Stimulated activated CD8-positive, alpha-beta memory T cell treated with anti-CD3 and anti-CD28 coated beads, Interleukin-4, amount 100 ng/mL, for 1 hour (primary cell): ENCODE results near the gene NEUROG1.
"Not testable (repeated sequence)": the region's sequence is repeated elsewhere in the genome, so short reads cannot be mapped to it uniquely, and the experiment has no call there.

ENCODE experiments used
- DNase-seq, 2 donors: peaks; one replicate each; pipeline ENCODE4 v3.0.0-alpha.2; 2020; ENCODE audit warnings: low read depth in 2 of 2, low spot score in 1 of 2

The NEUROG1 gene

DNA sequence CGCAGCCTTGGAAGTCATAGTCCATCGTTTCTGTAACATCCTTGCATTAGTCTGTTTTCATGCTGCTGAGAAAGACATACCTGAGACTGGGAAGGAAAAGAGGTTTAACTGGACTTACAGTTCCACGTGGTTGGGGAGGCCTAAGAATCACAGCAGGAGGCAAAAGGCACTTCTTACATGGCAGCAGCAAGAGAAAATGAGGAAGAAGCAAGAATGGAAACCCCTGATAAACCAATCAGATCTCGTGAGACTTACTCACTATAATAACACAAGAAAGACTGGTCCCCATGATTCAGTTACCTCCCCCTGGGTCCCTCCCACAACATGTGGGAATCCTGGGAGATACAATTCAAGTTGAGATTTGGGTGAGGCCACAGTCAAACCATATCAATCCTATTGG, 40.2 kb downstream of the NEUROG1 start:
- not testable (repeated sequence) for DNase-seq

DNA sequence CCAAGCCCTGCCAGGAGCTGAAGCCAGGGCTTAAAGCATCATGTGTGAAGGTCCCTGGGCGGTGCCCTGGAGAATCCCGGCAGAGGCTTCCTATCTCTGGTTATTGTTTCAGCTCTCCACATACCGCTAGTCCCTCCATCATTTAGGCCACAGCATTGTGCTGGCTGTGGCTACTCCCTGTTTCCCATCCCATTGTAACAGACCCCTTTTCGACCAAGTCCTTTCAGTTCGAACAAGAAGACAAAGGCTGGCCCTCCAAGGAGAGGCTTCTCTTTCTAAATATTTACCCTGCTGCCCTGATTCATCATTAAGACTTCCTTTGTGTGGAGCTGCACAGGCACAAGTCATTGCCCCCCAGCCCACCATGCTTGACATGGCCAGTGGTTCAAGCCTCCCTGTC, 41.6 kb downstream of the NEUROG1 start:
- no peak for DNase-seq

DNA sequence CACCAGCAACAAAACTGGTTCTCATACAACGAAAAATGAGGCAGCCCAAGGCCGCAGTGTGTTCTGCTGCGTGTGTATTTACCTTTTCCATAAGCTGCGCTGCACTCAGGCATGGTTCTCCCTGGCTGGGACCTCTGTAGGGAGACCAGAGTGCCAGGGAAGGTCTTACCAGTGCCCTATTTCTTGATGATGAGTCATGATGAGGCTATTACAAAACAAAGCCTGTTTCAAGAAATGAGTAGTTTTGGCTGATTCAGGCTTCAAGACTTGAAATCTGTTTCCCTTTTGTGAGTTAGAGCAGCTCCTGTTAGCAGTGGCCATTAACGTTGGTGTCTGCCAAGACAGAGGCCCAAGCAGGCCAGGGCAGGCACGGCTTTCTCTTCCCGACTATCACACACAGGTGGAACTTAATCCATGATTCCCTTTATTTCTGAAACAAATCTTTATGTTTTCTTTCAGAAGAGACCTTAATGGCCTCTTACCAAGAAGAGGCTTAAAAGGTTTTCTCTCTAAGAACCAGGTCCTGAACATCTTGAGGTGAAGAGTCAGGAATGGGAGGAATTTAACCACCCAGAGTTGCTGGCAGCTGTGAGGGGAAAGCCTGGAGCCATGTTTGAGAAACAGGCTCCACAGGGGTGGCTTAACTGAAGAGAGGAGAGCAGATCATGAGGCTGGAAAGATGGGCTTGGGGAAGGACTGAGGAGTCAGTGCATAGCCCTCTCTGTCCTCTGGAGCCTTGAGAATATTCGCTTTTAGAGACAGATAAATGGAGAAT, 42.2 kb downstream of the NEUROG1 start:
- no peak for DNase-seq

DNA sequence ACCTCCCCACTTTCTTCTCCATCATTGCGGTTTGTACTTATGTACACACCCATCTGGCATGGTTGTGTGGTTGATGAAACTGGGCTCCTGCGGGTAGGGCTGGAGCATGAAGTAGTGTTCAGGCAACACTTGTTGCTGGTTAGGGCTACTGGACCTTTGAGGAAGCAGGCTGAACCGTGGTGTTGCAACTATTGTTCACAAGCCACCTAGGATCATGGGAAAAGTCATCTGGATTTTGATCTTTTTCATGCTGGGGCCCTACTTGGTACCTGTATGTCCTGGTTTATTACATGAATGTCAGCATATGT, 43.5 kb downstream of the NEUROG1 start:
- DNase-seq: no peak

DNA sequence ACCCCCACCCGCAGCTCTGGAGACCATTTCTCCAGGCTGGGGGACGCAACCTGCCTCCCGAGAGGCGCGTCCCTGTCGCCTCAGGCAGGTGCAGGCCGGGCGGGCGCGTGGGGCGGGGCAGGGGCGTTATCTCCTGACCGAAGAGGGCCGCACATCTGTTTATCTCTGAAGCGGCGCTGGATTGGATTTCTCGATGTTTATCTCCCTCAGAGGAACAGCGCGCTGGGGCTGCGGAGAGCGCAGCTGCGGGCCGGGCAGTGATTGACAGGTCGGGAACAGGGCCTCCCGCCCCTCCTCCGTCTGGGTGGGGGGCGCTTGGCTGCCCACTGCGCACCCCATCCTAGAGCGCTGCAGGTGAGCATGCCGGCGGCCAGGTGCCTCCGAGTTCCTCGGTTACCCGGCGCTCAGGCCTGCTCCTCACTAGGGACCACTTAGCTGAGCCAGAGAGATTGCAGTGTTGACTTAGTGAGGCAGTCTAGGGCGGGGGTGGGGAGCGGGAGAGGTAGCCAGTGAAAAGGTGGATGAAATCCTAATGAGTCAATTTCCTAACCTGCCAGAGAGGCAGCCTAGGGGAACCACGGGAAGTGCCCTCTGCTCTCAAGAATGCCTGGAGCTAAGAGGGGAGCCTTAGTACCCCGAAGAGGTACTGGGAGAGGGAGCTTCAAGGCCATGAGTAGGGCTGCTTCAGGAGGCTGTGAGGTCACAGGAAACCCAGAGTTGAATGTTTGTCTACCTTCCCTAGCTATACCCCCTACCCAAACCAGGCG, 44.0 kb downstream of the NEUROG1 start:
- no peak for DNase-seq

DNA sequence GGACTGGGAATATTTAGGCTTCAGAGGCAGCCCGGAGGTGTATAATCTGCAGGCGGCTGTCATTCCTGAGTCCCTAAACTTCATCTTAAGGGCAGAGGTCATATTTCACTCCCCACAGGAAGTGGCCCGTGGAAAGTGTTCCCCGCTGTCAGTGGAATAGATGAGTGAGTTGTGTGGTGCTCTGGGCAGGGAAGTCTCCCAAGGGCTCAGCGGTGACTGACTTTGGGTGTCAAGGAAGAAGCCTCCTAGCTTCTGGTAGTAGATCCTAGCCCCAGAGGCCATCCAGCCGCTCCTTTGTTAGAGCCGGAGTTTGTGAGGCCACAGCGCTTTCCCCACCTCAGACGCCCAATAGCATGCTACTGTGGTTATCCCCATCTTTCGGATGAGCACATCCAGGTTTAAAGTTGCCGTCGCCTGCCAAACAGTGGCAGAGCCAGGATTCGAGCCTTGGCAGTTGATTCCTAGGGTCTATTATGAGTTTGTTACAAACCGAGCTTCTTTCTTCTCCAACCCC, 44.7 kb downstream of the NEUROG1 start:
- DNase-seq: no peak

DNA sequence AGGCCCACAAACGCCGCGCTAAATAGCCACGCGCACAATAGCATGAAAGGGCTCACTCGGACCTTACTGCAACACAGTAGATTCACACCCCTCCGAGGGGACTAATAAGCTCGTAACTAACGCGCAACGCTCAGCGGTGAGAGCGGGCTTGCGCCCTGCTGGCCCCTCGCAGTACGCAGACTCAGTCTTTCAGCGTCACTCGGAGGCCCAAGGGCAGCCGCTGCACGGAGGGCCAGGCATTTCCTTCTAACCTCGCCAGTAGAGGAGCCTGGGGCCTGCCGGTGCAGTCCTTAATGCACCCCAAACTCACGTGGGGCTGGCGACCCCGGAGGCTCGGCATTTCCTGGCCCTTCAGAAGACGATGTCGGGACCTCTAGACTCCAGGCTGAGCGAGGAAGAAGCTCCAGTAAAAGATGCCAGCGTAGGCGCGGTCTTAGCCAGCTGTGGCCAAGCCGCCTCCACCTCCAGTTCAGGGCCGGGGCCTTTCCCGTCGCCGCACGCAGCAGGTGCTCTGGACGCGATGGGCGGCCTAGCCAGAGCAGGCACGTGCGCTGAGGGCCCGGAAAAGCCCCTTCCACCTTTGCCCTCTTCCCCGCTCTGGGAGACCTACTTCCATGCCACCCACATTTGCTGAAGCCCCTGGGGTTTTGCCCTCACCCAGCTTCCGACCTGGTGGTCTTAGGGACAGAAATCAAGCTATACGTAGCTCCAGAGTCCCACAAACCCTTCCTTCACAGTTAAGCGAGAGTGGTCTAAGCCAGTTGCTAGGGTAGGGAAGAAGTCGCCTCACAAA, 45.3 kb downstream of the NEUROG1 start:
- no peak for DNase-seq

DNA sequence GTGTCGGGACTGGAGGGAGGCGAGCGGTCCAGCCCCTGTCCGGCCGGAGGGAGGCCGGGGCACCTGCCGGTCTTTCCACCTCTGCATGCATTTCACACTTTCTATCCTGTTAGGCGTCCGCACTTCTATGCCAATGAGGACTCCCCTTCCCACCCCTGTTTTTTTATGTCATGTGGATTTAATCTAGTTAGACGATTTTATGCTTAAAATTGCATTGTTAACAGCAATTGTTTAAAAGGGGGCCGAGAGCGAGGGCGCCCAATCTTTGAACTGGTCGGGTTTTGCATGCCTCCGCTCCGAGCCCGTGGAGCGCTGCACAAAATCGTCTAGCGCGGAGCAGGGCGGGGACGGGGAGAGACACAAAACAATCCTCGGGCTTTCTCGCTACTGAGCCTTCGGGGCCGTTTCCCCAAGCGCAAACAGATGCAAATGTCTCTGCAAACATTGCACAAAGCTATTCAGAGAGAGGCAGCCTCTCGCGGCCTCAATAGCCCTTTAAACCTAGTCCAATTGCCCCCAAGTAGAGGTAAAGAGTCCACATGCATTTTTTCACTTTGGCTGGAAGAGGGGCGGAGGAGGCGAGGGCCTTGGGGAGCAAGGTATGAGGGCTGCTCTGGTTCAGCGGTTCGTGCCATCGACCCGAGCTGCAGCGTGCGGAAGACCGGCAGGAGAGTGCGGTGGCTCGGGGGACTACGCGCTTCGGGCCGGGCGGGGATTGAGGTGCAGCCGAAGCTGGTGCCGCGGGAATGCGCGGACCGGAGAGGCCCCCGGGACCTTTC, 46.1 kb downstream of the NEUROG1 start:
- DNase-seq: no peak

DNA sequence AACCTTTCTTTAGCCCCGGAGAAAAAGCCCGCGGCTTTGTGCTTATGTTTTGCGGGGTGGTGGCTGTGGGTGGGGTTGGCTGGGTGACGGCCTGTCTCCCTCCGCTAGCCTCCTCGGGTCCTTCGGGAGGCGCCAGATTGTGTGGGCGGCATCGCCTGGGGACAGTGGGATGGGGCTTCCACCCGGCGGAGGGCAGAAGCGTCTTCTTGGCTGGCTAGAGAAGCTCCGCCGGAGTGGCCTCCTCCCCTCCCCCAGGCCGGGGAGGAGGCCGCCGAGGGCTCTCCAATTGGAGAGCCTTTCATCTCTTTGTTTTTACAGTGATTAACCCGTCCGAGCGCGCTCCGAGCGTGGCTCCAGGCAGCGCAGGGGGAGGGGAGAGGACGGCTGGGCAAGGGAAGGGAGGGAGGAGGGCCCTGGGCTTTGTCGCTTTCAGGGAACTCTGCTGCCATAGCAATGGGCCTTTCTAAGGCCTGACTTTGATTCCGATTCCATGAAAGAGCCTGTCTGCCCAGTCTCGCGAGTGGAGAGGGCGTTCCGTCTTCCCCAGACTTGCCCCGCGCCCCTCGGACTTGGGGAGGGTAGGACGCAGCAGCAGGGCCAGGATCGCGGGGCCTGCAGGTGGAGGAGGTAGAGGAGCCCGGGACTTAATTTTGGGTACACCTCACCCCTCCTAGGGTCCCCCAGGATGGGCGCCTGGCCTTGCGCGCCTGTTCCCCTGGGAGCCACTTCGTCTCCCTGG, 46.9 kb downstream of the NEUROG1 start:
- no peak for DNase-seq

DNA sequence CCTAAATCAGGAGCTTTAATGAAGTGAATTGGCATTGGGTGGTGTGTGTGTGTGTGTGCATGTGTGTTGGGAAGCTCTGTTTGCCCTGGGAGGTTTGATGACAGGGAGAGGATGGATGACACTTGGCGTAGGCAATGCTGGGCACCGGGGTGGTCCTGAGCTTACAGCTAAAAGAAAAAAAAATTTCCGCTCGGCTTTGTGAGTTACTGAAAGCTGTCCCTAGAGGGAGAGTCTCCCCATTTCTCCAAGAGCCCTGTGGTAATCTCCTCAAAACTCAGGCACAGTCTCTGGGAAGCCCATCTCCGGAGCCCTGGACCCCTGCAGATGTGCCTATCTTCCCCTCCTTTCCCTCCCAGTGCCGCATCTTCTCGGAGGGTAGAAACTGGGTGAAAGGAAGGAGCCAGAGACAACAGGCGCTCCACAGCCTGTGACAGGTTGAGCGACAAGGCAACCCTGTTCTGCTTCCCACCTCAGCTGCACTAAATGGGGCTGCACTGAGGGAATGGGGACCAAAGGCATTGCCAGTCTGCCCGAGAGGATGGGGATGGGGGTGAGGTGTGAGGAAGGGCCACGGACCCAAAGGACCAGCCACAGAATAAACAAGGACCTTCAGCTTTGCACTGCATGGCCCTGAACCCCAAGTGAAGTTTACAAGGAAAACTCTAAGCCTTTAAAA, 47.8 kb downstream of the NEUROG1 start:
- no peak for DNase-seq

DNA sequence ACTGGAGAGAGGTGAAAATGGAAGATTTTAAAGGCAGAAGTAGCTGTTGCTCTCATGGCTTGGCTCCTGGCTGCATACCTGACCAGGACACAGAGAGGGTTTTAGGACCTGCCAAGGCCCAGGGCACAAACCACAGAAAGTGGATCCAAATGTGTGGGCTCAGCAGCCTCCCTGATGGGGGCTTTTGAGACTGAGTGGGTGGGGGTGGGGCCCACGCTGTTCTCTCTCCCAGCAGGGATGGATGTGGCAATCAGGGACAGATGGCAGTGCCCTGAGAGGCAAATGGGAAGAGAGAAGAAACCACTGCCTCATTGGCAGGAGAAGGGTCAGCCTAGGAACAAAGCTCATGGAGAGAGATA, 48.7 kb downstream of the NEUROG1 start:
- no peak for DNase-seq

DNA sequence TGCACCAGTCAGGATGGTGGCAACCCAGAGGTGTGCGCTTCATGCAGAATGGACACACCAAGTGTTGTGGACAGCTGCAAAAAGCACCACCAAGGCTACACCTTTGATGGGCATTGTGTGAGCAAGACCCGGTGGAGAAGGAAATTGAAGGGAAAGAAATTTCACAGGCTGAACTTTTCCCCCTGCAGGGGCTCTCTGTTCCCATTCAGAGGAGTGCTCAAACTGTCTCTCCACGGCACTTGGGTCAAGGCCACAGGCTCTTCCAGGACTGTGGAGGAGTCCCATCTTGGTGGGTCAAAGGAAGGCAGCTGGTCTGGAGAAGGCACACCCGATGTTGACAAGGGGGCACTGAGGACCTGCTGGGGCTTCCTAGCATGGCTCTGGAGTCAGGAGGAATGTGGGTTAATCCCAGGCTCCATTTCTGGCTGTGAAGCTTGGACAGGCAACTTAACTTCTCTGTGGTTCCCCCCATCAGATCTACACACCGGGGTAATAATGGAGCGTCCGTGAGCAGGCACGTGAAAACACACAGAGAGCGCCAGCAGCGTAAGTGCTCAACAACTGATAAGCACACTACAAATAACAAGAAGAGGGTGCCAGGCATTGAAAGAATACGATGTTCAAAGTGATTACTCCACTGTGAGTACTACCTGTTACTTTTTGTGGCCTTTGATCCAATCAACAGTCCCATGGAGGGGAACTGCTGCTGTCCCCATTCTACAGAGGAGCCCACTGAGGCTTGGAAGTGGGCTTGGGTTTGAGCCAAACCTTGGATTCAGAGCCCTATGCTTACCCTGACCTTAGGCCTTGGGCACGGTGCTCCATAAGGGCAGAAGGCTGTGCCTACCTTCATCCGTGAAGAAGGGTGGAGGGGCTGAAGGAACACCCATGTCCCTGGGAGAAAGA, 49.4 kb downstream of the NEUROG1 start:
- DNase-seq: no peak

DNA sequence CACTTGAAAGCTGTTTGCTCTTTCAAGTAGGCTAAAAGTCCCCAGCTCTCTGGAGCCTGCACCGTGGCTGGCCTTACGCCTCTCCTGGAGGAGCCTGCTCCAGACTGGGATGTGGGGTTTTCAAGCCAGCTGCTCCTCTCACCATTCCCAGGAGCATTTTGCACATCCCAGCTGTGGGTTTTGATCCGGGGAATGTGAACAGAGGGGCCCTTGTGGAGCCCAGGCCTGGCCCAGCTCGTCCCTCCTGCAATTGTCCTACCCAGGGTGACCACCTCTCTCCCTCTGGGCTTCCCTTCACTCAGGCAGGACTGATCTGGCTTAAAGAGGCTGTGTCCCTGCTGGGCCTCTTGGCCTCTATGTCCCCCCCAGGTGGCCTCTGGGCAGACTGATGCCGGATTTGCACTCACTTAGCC, 51.1 kb downstream of the NEUROG1 start:
- no peak for DNase-seq
